Neural progenitor cell (in vitro differentiated cells): ENCODE measurements around the gene FAM24B. TPM values are rescaled to one million over a fixed set of nuclear protein-coding genes. Genes with fewer than 3 reads are reported as not detected.

Experiments used
- DNase-seq: peaks from one replicate; pipeline ENCODE4 v3.0.0-alpha.2; 2016; ENCODE audit warnings: low spot score
- H2AFZ ChIP-seq: fragments of 200-600 bp; sonication (generic); replicated peaks from 2 replicates; pipeline ENCODE4 v1.6.1; 2016; ENCODE audit warnings: antibody characterized with exemption
- H3F3A ChIP-seq: fragments of 200-600 bp; sonication (generic); 2 replicates; pipeline ENCODE4 v1.6.1; 2016; ENCODE audit warnings: antibody characterized with exemption, low read depth
- H3K27ac ChIP-seq: fragments of 200-600 bp; sonication (generic); 2 replicates; pipeline ENCODE4 v1.5.1; 2016; ENCODE audit warnings: mild to moderate bottlenecking
- H3K27me3 ChIP-seq: fragments of 200-600 bp; sonication (generic); 2 replicates; pipeline ENCODE4 v1.6.1; 2016; ENCODE audit warnings: mild to moderate bottlenecking, moderate library complexity
- H3K36me3 ChIP-seq: fragments of 200-600 bp; sonication (generic); 2 replicates; pipeline ENCODE4 v1.5.1; 2016
- H3K4me1 ChIP-seq: fragments of 200-600 bp; sonication (generic); 2 replicates; pipeline ENCODE4 v1.6.1; 2016; ENCODE audit warnings: mixed run types
- H3K4me2 ChIP-seq: fragments of 200-600 bp; sonication (generic); 2 replicates; pipeline ENCODE4 v1.6.1; 2016
- H3K4me3 ChIP-seq: fragments of 200-600 bp; sonication (generic); 2 replicates; pipeline ENCODE4 v1.5.1; 2016
- H3K79me2 ChIP-seq: fragments of 200-600 bp; sonication (generic); 2 replicates; pipeline ENCODE4 v1.6.1; 2016; ENCODE audit warnings: low read depth
- H3K9ac ChIP-seq: fragments of 200-600 bp; sonication (generic); 2 replicates; pipeline ENCODE4 v1.6.1; 2016
- H3K9me3 ChIP-seq: fragments of 200-600 bp; sonication (generic); 2 replicates; pipeline ENCODE4 v1.5.1; 2016; ENCODE audit warnings: low read depth
- H4K20me1 ChIP-seq: fragments of 200-600 bp; sonication (generic); 2 replicates; pipeline ENCODE4 v1.6.1; 2016; ENCODE audit warnings: low read depth
- H3K27ac Mint-ChIP-seq: 3 replicates; pipeline ENCODE4 v1.8.0; 2021; ENCODE audit warnings: mixed read lengths
- H3K27me3 Mint-ChIP-seq: 2 replicates; pipeline ENCODE4 v1.8.0; 2022; ENCODE audit warnings: low read depth, mild to moderate bottlenecking, inconsistent platforms, moderate library complexity, mixed read lengths; ENCODE audit not compliant: insufficient read depth
- H3K36me3 Mint-ChIP-seq: 3 replicates; pipeline ENCODE4 v1.8.0; 2021; ENCODE audit warnings: mixed read lengths
- H3K4me1 Mint-ChIP-seq: 3 replicates; pipeline ENCODE4 v1.8.0; 2021; ENCODE audit warnings: mixed read lengths
- H3K4me3 Mint-ChIP-seq: 3 replicates; pipeline ENCODE4 v1.8.0; 2021; ENCODE audit warnings: mild to moderate bottlenecking, moderate library complexity, mixed read lengths
- H3K9me3 Mint-ChIP-seq: 3 replicates; pipeline ENCODE4 v1.8.0; 2020; ENCODE audit warnings: mixed read lengths
- EZH2 ChIP-seq: fragments of 200-600 bp; sonication (generic); IDR thresholded peaks from 2 replicates; pipeline ENCODE4 v1.6.1; 2017; ENCODE audit warnings: antibody characterized with exemption, mild to moderate bottlenecking, moderate library complexity
- EZH2phosphoT487 ChIP-seq: fragments of 200-600 bp; sonication (generic); IDR thresholded peaks from 2 replicates; pipeline ENCODE4 v1.6.1; 2017; ENCODE audit warnings: antibody characterized with exemption
- total RNA-seq: library from RNA; depleted of rRNA; stranded (reverse); fragments of >200 nt; gene quantifications from 2 replicates; pipeline ENCODE4 v1.2.3, GENCODE V29; 2015; ENCODE audit warnings: low replicate concordance
- TF ChIP-seq, protein P1 (sequence below): fragments of 200-600 bp; sonication (generic); IDR thresholded peaks from 2 replicates; pipeline ENCODE4 v1.5.1; 2017; ENCODE audit warnings: antibody characterized with exemption, mild to moderate bottlenecking

The FAM24B gene
- total RNA-seq, 1 donor from 2014 or later: not detected

DNA sequence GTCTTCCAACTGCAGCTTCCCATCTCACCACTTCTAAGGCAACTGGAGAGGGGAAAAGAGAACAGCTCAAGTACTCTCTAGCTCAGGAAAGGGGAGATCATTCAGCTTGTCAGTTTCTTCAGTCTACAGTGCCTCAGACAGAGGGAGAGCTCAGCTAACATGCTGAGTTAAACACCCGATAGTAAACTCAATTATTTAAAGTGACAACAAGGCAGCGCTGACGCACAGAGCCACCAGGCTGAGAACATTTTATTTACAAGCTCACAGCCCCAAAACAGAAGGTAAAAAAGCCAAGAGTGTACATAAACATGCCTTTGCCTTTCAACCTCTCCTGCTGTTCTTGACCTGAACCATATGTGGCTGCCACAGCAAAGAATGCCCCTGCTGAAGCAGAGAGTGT lies 23.6 kb downstream of the FAM24B start:
- Mint-ChIP-seq H3K4me3 (no peak overlapping the region), H3K4me1 (peaks cover 4% of the 10 kb centered on the region), H3K9me3 (no peaks in the 10 kb centered on the region), H3K36me3 (no peaks in the 10 kb centered on the region), H3K27ac (no peak overlapping the region), H3K27me3 (no peaks in the 10 kb centered on the region)
- Histone ChIP-seq H3K9me3 (no peaks in the 10 kb centered on the region), H3K36me3 (no peaks in the 10 kb centered on the region), H3K9ac (no peak overlapping the region), H3K27ac (no peak overlapping the region), H3K4me1 (no peaks in the 10 kb centered on the region), H3K27me3 (no peaks in the 10 kb centered on the region), H3F3A (no peaks in the 10 kb centered on the region), H3K4me3 (no peak overlapping the region), H3K79me2 (no peaks in the 10 kb centered on the region), H4K20me1 (no peaks in the 10 kb centered on the region), H2AFZ (peak overlapping the region; percentile 11), H3K4me2 (no peak overlapping the region)
- no peak for DNase-seq
- TF ChIP-seq EZH2phosphoT487: no peak
- TF ChIP-seq EZH2: no peak
- TF ChIP-seq, protein P1, sequence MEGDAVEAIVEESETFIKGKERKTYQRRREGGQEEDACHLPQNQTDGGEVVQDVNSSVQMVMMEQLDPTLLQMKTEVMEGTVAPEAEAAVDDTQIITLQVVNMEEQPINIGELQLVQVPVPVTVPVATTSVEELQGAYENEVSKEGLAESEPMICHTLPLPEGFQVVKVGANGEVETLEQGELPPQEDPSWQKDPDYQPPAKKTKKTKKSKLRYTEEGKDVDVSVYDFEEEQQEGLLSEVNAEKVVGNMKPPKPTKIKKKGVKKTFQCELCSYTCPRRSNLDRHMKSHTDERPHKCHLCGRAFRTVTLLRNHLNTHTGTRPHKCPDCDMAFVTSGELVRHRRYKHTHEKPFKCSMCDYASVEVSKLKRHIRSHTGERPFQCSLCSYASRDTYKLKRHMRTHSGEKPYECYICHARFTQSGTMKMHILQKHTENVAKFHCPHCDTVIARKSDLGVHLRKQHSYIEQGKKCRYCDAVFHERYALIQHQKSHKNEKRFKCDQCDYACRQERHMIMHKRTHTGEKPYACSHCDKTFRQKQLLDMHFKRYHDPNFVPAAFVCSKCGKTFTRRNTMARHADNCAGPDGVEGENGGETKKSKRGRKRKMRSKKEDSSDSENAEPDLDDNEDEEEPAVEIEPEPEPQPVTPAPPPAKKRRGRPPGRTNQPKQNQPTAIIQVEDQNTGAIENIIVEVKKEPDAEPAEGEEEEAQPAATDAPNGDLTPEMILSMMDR: no peak

DNA sequence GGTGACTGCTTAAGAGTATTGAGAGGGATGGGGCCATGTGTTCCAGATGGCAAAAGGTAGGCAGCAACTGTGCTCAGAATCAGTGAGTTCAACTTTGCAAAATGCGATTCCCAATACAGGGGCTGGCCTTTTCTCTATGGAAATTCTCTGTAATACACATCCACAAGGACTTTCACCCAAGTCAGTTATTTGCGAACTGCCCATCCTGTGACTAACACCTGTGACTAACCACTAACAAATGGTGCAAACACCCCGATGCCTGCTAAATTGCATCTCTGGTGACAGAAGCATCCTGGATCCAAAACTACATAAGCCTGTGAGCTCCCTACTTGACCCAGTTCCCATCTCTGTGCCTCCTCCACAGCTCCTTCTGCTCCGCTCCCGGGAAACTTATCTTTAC lies 24.7 kb downstream of the FAM24B start:
- H4K20me1 ChIP-seq: no peaks in the 10 kb centered on the region
- Mint-ChIP-seq H3K4me1 (peaks cover 4% of the 10 kb centered on the region), H3K27ac (no peak overlapping the region), H3K4me3 (no peak overlapping the region), H3K9me3 (no peaks in the 10 kb centered on the region), H3K27me3 (no peaks in the 10 kb centered on the region), H3K36me3 (no peaks in the 10 kb centered on the region)
- no peak overlapping the region for H3K9ac ChIP-seq
- no peak for DNase-seq
- no peak overlapping the region for H2AFZ ChIP-seq
- H3K4me3 ChIP-seq: no peak overlapping the region
- no peaks in the 10 kb centered on the region for H3K9me3 ChIP-seq
- H3K4me2 ChIP-seq: no peak overlapping the region
- no peaks in the 10 kb centered on the region for H3K4me1 ChIP-seq
- TF ChIP-seq, protein P1: no peak
- TF ChIP-seq EZH2 (no peak), EZH2phosphoT487 (no peak)
- no peaks in the 10 kb centered on the region for H3K27me3 ChIP-seq
- no peak overlapping the region for H3K27ac ChIP-seq
- no peaks in the 10 kb centered on the region for H3F3A ChIP-seq
- H3K79me2 ChIP-seq: no peaks in the 10 kb centered on the region
- no peaks in the 10 kb centered on the region for H3K36me3 ChIP-seq

DNA sequence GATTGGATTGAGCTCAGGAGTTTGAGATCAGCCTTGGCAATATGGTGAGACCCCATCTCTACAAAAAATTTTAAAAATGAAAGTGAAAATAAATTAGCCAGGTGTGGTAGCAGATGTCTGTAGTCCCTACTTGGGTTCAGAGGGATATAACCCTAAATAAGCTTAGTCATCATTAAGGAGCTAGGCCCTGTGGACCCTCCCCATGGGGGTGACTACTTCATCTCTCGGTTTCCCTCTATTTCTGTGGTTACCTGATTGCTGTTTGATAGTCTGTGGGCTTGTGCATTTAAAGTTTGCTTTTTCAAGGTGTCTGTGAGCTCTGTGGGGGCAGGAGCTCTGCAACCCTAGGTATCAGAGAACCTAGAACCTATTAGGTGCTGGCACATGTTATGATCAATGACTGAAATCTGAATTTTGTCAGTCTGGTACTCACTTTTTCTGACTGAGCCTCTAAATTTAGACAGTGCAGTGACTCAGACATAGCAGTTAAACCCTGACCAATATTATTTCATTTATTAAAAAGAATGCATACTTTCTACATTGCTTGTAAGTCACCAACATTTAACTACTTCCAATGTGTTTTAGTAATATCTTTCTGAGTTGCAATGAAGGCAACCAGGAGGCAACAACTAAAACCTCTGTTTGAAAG lies 25.6 kb downstream of the FAM24B start:
- Histone ChIP-seq H3K9me3 (no peaks in the 10 kb centered on the region), H4K20me1 (no peaks in the 10 kb centered on the region), H3K4me1 (no peaks in the 10 kb centered on the region), H3K27ac (no peak overlapping the region), H3F3A (no peaks in the 10 kb centered on the region), H3K9ac (no peak overlapping the region), H3K4me3 (no peak overlapping the region), H3K27me3 (no peaks in the 10 kb centered on the region), H3K36me3 (no peaks in the 10 kb centered on the region), H2AFZ (no peak overlapping the region), H3K79me2 (no peaks in the 10 kb centered on the region), H3K4me2 (no peak overlapping the region)
- peaks cover 4% of the 10 kb centered on the region for H3K4me1 Mint-ChIP-seq
- no peak for DNase-seq
- H3K27ac Mint-ChIP-seq: no peak overlapping the region
- no peak overlapping the region for H3K4me3 Mint-ChIP-seq
- H3K36me3 Mint-ChIP-seq: no peaks in the 10 kb centered on the region
- TF ChIP-seq EZH2 (no peak), EZH2phosphoT487 (no peak)
- TF ChIP-seq, protein P1: no peak
- no peaks in the 10 kb centered on the region for H3K9me3 Mint-ChIP-seq
- no peaks in the 10 kb centered on the region for H3K27me3 Mint-ChIP-seq
